MCF 10A (cell line): ENCODE measurements around the gene SSBP3. TPM values are rescaled to one million over a fixed set of nuclear protein-coding genes. Genes with fewer than 3 reads are reported as not detected.

Experiments
- BruUV-seq: library from RNA; stranded (reverse); fragments of 400-500 nt; replicated peaks from 2 replicates; lab custom pipeline; 2021; lab: Mats Ljungman, UMichigan
- CTCF ChIA-PET: fragments of 300-600 bp; sonication (Branson Sonifier 250); formaldehyde crosslinking; extraction: SDS; loops from one replicate; lab custom pipeline; 2021; ENCODE audit warnings: antibody characterized with exemption, inconsistent platforms; lab: Yijun Ruan, JAX
- POLR2A ChIA-PET: fragments of 300-600, 350-650 bp; sonication (Branson Sonifier 250); formaldehyde crosslinking; extraction: SDS; loops from one replicate; lab custom pipeline; 2020; ENCODE audit warnings: antibody characterized with exemption, inconsistent platforms; lab: Yijun Ruan, JAX
- DNase-seq: peaks from one replicate; pipeline ENCODE4 v3.0.0-alpha.2; 2018; ENCODE audit not compliant: unreplicated experiment
- H3K27ac Mint-ChIP-seq: one replicate; pipeline ENCODE4 v1.8.0; 2022; ENCODE audit warnings: mild to moderate bottlenecking, low read depth, mixed read lengths; ENCODE audit not compliant: unreplicated experiment
- H3K27me3 Mint-ChIP-seq: one replicate; pipeline ENCODE4 v1.8.0; 2022; ENCODE audit warnings: mixed read lengths; ENCODE audit not compliant: insufficient read depth, unreplicated experiment
- H3K36me3 Mint-ChIP-seq: one replicate; pipeline ENCODE4 v1.8.0; 2022; ENCODE audit warnings: mild to moderate bottlenecking, moderate library complexity, mixed read lengths; ENCODE audit not compliant: insufficient read depth, unreplicated experiment
- H3K4me1 Mint-ChIP-seq: one replicate; pipeline ENCODE4 v1.8.0; 2022; ENCODE audit warnings: mixed read lengths; ENCODE audit not compliant: insufficient read depth, unreplicated experiment
- H3K4me3 Mint-ChIP-seq: one replicate; pipeline ENCODE4 v1.8.0; 2022; ENCODE audit warnings: mild to moderate bottlenecking, moderate library complexity, mixed read lengths; ENCODE audit not compliant: unreplicated experiment
- H3K9me3 Mint-ChIP-seq: one replicate; pipeline ENCODE4 v1.8.0; 2022; ENCODE audit warnings: mixed read lengths; ENCODE audit not compliant: unreplicated experiment
- CTCF ChIP-seq: fragments of 200-600 bp; IDR thresholded peaks from one replicate; pipeline ENCODE4 v1.8.0; 2022; ENCODE audit warnings: antibody characterized with exemption, mild to moderate bottlenecking; ENCODE audit not compliant: unreplicated experiment
- intact Hi-C: fragments of 100-400 bp; cut with micrococcal nuclease; formaldehyde crosslinking; loops from 2 replicates; pipeline ENCODE4 v1.14.1; 2022
- total RNA-seq: library from RNA; stranded (reverse); gene quantifications from 2 replicates; pipeline ENCODE4 v1.2.3, GENCODE V29; 2022

SSBP3 gene
- total RNA-seq, 1 experiment from 2014 or later = 8.6 TPM

DNA sequence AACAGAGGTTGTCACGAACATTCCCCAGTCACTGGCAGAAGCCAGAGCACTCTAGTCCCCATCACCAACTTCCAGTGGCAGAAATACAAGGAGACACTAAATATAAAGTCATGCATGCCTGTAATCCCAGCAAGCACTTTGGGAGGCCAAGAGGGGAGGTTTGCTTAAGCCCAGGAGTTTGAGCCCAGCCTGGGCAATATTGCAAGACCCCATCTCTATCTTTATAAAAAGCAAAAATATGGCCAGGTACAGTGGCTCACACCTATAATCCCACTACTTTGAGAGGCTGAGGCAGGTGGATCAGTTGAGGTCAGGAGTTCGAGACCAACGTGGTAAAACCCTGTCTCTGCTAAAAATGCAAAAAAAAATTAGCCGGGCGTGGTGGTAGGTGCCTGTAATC lies 212.7 kb downstream of the SSBP3 start:
- no TSS peak for BruUV-seq
- POLR2A ChIA-PET = no interaction called here

DNA sequence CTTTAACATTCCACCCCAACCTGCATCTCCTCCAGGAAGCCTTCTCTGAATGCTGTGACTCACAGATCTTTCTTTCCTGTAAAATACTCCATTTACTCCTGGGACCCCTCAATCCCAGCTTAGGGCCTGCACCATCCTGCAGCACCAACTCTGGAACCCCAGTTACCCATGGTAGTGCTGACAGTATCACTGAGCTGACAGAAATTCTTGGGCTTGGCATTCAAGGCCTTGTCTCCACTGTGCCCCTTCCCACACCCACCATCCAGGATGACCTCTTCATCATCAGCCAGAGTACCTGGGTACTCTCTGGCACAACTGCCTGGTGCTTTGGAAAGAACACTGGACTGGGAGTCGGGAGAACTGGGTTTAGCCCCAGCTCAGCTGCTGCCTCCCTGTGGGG lies 214.7 kb downstream of the SSBP3 start:
- Mint-ChIP-seq H3K4me3 (no peak overlapping the region), H3K27me3 (no peaks in the 10 kb centered on the region), H3K27ac (no peak overlapping the region), H3K36me3 (peaks cover 8% of the 10 kb centered on the region), H3K9me3 (no peaks in the 10 kb centered on the region), H3K4me1 (no peaks in the 10 kb centered on the region)
- POLR2A ChIA-PET = no interaction called here
- TF ChIP-seq CTCF = no peak
- no TSS peak for BruUV-seq
- CTCF ChIA-PET = interaction anchor here (1.3 kb wide), 1 partner anchor 8 kb away, joined by 4 read pairs; the partner anchor contains the start of genes CYB5RL and MRPL37
- intact Hi-C loops = no loop called here
- no peak for DNase-seq

More for the DNA sequence above, 212.7 kb downstream of the SSBP3 start:
- Mint-ChIP-seq H3K4me1 (no peaks in the 10 kb centered on the region), H3K27ac (no peak overlapping the region), H3K4me3 (no peak overlapping the region), H3K27me3 (no peaks in the 10 kb centered on the region), H3K36me3 (peaks cover 8% of the 10 kb centered on the region), H3K9me3 (no peaks in the 10 kb centered on the region)
- intact Hi-C loops = no loop called here
- no peak for DNase-seq
- TF ChIP-seq CTCF = no peak
- CTCF ChIA-PET = no interaction called here

GRCh38 chr1:54190526-54190925 lies 215.7 kb downstream of the SSBP3 start:
- ChIA-PET CTCF (interaction anchor here (0.6 to 1.3 kb wide), 2 partner anchors 9 to 693 kb away, joined by 3 to 4 read pairs; partner anchors contain the start of genes CYB5RL and MRPL37), POLR2A (no interaction called here)
- no TSS peak for BruUV-seq
- no peak for TF ChIP-seq CTCF
- intact Hi-C loops = no loop called here
- no peak for DNase-seq
- Mint-ChIP-seq H3K9me3 (no peaks in the 10 kb centered on the region), H3K36me3 (peaks cover 8% of the 10 kb centered on the region), H3K27me3 (no peaks in the 10 kb centered on the region), H3K4me1 (no peaks in the 10 kb centered on the region), H3K27ac (no peak overlapping the region), H3K4me3 (no peak overlapping the region)

DNA sequence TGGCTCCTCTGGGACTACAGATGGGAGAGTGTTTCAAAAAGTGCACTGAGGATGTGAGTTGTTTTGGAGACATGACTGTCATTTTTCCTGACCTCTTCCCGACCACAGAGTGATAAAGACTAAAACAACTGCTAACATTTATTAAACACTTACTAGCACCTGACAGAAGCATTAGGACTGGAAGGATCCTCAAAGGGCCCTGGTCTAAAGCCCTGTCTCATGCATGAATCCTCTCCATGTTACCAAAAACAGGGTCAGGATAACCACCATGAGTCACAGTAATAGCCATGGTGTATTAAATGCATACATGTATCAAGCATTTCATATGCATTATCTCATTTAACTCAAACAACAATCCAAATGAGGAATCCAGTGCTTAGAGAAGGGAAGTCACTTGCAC lies 217.9 kb downstream of the SSBP3 start:
- H3K4me1 Mint-ChIP-seq = no peaks in the 10 kb centered on the region
- ChIA-PET CTCF (interaction anchor here (0.5 kb wide), 1 partner anchor 317 kb away, joined by 6 read pairs; no protein-coding TSS in a partner anchor), POLR2A (no interaction called here)
- peaks cover 8% of the 10 kb centered on the region for H3K36me3 Mint-ChIP-seq
- no peak for TF ChIP-seq CTCF
- H3K9me3 Mint-ChIP-seq = no peaks in the 10 kb centered on the region
- no peak overlapping the region for H3K27ac Mint-ChIP-seq
- no peak for DNase-seq
- H3K4me3 Mint-ChIP-seq = no peak overlapping the region
- no peaks in the 10 kb centered on the region for H3K27me3 Mint-ChIP-seq
- intact Hi-C loops = no loop called here
- no TSS peak for BruUV-seq
